HG03159 (cell line): ENCODE measurements around the gene MOSPD3.
"Not testable (repeated sequence)": the region's sequence is repeated elsewhere in the genome, so short reads cannot be mapped to it uniquely, and the experiment has no call there.

Experiments used
- ATAC-seq: cut with Tn5 transposase; IDR thresholded peaks from one replicate; pipeline ENCODE4 v1.9.1; 2021; ENCODE audit warnings: mild to moderate bottlenecking, moderate library complexity; ENCODE audit not compliant: unreplicated experiment

MOSPD3 gene

GRCh38 chr7:100662194-100662776 is 49.9 kb downstream of the MOSPD3 start:
- ATAC-seq, result not testable (repeated sequence)
